Neutrophil (primary cell): Measurements from ENCODE around the gene SLC13A1.
"Not testable (repeated sequence)": the region's sequence is repeated elsewhere in the genome, so short reads cannot be mapped to it uniquely, and the experiment has no call there.

Experiments used
- H3K27ac ChIP-seq: fragments of 200-600 bp; sonication (generic); 2 replicates; pipeline ENCODE4 v1.5.1; 2016; ENCODE audit warnings: mild to moderate bottlenecking, moderate library complexity
- H3K27me3 ChIP-seq: fragments of 200-600 bp; sonication (generic); 2 replicates; pipeline ENCODE4 v1.6.0; 2016; ENCODE audit warnings: mild to moderate bottlenecking
- H3K36me3 ChIP-seq: fragments of 200-600 bp; sonication (generic); 2 replicates; pipeline ENCODE4 v1.5.1; 2017
- H3K4me1 ChIP-seq, 2 experiments: fragments of 200-600 bp in 1 of 2; sonication (generic) in 1 of 2; 1 replicate in 1 of 2; 2 replicates in 1 of 2; pipeline versions ENCODE4 v1.5.1 to v1.6.1; 2013 to 2016; ENCODE audit warnings: low read depth in 1 of 2, low read length in 1 of 2, mild to moderate bottlenecking in 1 of 2, moderate library complexity in 1 of 2; ENCODE audit not compliant: control insufficient read depth in 1 of 2, insufficient read depth in 1 of 2
- H3K4me3 ChIP-seq, 2 experiments: fragments of 200-600 bp in 1 of 2; sonication (generic) in 1 of 2; 1 replicate in 1 of 2; 2 replicates in 1 of 2; pipeline ENCODE4 v1.5.1; 2013 to 2016; ENCODE audit warnings: low read depth in 1 of 2, low read length in 1 of 2, mild to moderate bottlenecking in 1 of 2, moderate library complexity in 1 of 2
- H3K9me3 ChIP-seq: fragments of 200-600 bp; sonication (generic); 2 replicates; pipeline ENCODE4 v1.5.1; 2016
- TF ChIP-seq, protein P1 (sequence below): fragments of 200-600 bp; sonication (generic); IDR thresholded peaks from 2 replicates; pipeline ENCODE4 v1.5.1; 2016; ENCODE audit warnings: antibody characterized with exemption

Gene SLC13A1

DNA sequence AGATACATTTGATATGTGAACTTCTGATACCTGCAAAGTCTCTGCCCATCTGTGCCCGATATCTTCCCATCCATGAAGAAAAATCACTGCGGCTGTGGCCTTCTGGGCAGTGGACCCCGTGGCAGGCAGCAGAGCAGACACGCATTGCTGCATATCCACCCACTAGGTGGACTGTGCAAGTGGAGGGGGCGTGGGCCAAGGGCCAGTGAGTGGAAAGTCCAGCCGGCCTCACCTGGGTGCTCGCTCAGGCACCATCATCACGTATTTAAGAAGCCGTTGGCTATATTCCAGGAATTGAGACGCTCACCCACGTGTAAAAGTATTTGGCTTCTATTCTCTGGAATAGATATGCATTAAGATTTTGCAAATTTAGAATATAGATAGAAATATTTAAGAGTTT lies 30.8 kb upstream of the SLC13A1 start:
- H3K4me1 ChIP-seq, result no peaks in the 10 kb centered on the region
- H3K9me3 ChIP-seq, result no peaks in the 10 kb centered on the region
- no peak overlapping the region for H3K27ac ChIP-seq
- H3K4me3 ChIP-seq, result no peak overlapping the region
- TF ChIP-seq, protein P1, sequence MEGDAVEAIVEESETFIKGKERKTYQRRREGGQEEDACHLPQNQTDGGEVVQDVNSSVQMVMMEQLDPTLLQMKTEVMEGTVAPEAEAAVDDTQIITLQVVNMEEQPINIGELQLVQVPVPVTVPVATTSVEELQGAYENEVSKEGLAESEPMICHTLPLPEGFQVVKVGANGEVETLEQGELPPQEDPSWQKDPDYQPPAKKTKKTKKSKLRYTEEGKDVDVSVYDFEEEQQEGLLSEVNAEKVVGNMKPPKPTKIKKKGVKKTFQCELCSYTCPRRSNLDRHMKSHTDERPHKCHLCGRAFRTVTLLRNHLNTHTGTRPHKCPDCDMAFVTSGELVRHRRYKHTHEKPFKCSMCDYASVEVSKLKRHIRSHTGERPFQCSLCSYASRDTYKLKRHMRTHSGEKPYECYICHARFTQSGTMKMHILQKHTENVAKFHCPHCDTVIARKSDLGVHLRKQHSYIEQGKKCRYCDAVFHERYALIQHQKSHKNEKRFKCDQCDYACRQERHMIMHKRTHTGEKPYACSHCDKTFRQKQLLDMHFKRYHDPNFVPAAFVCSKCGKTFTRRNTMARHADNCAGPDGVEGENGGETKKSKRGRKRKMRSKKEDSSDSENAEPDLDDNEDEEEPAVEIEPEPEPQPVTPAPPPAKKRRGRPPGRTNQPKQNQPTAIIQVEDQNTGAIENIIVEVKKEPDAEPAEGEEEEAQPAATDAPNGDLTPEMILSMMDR, result no peak
- H3K27me3 ChIP-seq, result no peaks in the 10 kb centered on the region
- H3K36me3 ChIP-seq, result no peaks in the 10 kb centered on the region

DNA sequence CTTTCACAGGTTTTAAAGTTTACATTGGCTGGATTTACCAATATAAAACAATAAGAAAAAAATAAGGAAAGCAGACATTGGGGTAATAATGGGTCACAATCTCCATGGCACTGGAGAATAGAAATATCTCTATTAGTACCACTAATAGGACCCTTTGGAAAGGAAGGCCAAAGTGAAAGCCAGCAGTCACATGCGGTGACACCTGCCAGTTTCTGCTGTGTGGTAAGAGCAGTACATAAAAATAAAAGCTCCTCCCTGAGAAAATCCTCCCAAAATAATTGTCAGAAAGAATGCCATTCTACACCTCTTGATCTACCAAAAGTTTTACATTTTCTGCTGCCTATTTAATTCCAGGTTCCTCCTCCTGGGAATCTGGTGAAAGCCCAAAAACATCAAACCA lies 30.4 kb upstream of the SLC13A1 start:
- Histone ChIP-seq H3K9me3 (no peaks in the 10 kb centered on the region), H3K4me1 (no peaks in the 10 kb centered on the region), H3K36me3 (no peaks in the 10 kb centered on the region), H3K4me3 (no peak overlapping the region), H3K27ac (no peak overlapping the region), H3K27me3 (no peaks in the 10 kb centered on the region)
- TF ChIP-seq, protein P1, result no peak

DNA sequence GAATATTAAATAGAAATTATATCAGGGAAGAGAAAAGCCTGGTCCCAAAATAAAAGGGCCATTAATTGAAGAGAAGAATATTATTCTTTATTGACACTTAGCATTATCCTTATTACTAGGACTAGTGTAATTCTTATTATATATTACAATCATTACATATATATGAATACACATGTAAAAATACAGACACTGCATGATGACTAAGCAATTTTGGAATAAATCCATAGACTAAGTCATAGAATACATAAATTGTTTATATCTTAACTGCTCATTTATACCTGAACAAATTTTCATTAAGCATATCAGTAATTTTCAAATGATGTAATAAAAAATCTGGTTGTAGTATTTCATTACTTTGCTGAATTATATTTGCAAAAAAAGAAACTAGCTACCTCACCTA lies 29.7 kb upstream of the SLC13A1 start:
- Histone ChIP-seq H3K4me3 (no peak overlapping the region), H3K9me3 (no peaks in the 10 kb centered on the region), H3K36me3 (no peaks in the 10 kb centered on the region), H3K4me1 (no peaks in the 10 kb centered on the region), H3K27me3 (no peaks in the 10 kb centered on the region), H3K27ac (no peak overlapping the region)
- TF ChIP-seq, protein P1, result no peak

DNA sequence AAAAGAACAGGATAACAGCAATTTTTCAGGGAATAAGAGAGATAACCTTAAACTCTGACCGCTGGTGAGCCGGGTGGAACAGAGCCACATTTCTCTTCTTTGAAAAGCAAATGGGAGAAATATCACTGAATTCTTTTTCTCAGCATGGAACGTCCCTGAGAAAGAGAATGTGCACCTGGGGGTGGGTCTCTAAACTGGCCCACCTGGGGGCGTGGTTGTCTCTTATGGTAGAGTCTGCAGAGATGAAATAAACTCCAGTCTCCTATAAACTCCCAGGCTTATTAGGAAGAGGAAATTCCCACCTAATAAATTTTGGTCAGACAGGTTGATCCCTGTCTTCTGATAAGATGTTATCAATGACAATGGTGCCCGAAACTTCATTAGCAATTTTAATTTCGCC lies 27.9 kb upstream of the SLC13A1 start:
- H3K4me3 ChIP-seq, H3K27ac ChIP-seq, H3K27me3 ChIP-seq, H3K9me3 ChIP-seq, H3K36me3 ChIP-seq, H3K4me1 ChIP-seq: not testable (repeated sequence)

- H3K4me1 ChIP-seq, result no peaks in the 10 kb centered on the region
- H3K9me3 ChIP-seq, result no peaks in the 10 kb centered on the region
- TF ChIP-seq, protein P1, result no peak
- no peak overlapping the region for H3K27ac ChIP-seq
- H3K27me3 ChIP-seq, result no peaks in the 10 kb centered on the region
- H3K36me3 ChIP-seq, result no peaks in the 10 kb centered on the region
- H3K4me3 ChIP-seq, result no peak overlapping the region
These were observed 20.6 kb upstream of the SLC13A1 start for GRCh38 chr7:123220396-123220795.

DNA sequence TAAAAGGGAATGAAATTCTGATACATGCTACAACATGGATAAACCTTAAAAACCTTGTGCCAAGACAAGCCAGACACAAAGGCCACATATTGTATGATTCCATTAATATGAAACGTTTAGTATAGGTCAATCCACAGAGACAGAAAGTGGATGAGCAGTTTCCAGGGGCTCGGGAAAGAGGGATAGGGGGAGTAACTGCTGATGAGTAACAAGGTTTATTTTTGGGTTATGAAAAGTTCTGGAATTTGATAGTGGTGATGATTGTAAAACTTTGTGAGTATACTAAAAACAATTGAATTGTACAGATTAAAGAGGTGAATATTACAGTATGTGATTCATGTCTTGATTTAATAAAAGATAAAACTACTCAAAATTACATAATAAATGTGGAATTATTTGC lies 19.1 kb upstream of the SLC13A1 start:
- H3K36me3 ChIP-seq, result no peaks in the 10 kb centered on the region
- no peak overlapping the region for H3K4me3 ChIP-seq
- H3K27ac ChIP-seq, result no peak overlapping the region
- TF ChIP-seq, protein P1, result no peak
- no peaks in the 10 kb centered on the region for H3K9me3 ChIP-seq
- no peaks in the 10 kb centered on the region for H3K27me3 ChIP-seq
- H3K4me1 ChIP-seq, result no peaks in the 10 kb centered on the region
